HG03558 (cell line): ENCODE results near the gene CORO7.
"Not testable (repeated sequence)": the region's sequence is repeated elsewhere in the genome, so short reads cannot be mapped to it uniquely, and the experiment has no call there.

ENCODE experiments used
- ATAC-seq: cut with Tn5 transposase; IDR thresholded peaks from one replicate; pipeline ENCODE4 v1.9.1; 2021; ENCODE audit warnings: moderate number of reproducible peaks; ENCODE audit not compliant: unreplicated experiment; ENCODE audit errors: extremely low read depth

CORO7 gene

GRCh38 chr16:4403133-4403949 lies 13.1 kb downstream of the CORO7 start:
- ATAC-seq = no peak

GRCh38 chr16:4402439-4403132 lies 13.8 kb downstream of the CORO7 start:
- no peak for ATAC-seq

GRCh38 chr16:4401510-4401909 lies 14.9 kb downstream of the CORO7 start:
- ATAC-seq = no peak

- ATAC-seq = no peak
Observed at GRCh38 chr16:4401094-4401501, 15.3 kb downstream of the CORO7 start.

GRCh38 chr16:4399001-4399730 lies 17.2 kb downstream of the CORO7 start:
- ATAC-seq = no peak

GRCh38 chr16:4395055-4395726 lies 21.2 kb downstream of the CORO7 start:
- no peak for ATAC-seq

- not testable (repeated sequence) for ATAC-seq
Observed at GRCh38 chr16:4393850-4394249, 22.5 kb downstream of the CORO7 start.

- ATAC-seq = no peak
Observed at GRCh38 chr16:4393240-4393600, 23.2 kb downstream of the CORO7 start.

GRCh38 chr16:4392382-4393239 lies 23.8 kb downstream of the CORO7 start:
- no peak for ATAC-seq

- no peak for ATAC-seq
Observed at GRCh38 chr16:4391631-4392381, 24.6 kb downstream of the CORO7 start.

- no peak for ATAC-seq
Observed at GRCh38 chr16:4390266-4391260, 25.8 kb downstream of the CORO7 start.

GRCh38 chr16:4389051-4389955 lies 27.1 kb downstream of the CORO7 start:
- ATAC-seq = no peak

- ATAC-seq = no peak
Observed at GRCh38 chr16:4388271-4389021, 27.9 kb downstream of the CORO7 start.

- ATAC-seq = no peak
Observed at GRCh38 chr16:4387781-4388180, 28.6 kb downstream of the CORO7 start.

GRCh38 chr16:4386951-4387565 lies 29.3 kb downstream of the CORO7 start:
- no peak for ATAC-seq

GRCh38 chr16:4386451-4386805 lies 30.0 kb downstream of the CORO7 start:
- no peak for ATAC-seq
